ENCODE data around the gene RABL6.
A peak's percentile ranks its signal among the peaks of the same experiment; 100 is the strongest.

RABL6 gene

GRCh38 chr9:136804509-136805206 is 3.1 kb upstream of the RABL6 start:
- DNase-seq (ENCODE audit: low read depth), result no peak
- no peak overlapping the region for H3K4me3 ChIP-seq (ENCODE audit: control insufficient read depth, low read depth, low read length)
- no peak for TF ChIP-seq CTCF (IDR thresholded peaks at IDR 0.05; ENCODE audit: control insufficient read depth, insufficient read depth, low read depth, low read length, missing control alignments)

DNA sequence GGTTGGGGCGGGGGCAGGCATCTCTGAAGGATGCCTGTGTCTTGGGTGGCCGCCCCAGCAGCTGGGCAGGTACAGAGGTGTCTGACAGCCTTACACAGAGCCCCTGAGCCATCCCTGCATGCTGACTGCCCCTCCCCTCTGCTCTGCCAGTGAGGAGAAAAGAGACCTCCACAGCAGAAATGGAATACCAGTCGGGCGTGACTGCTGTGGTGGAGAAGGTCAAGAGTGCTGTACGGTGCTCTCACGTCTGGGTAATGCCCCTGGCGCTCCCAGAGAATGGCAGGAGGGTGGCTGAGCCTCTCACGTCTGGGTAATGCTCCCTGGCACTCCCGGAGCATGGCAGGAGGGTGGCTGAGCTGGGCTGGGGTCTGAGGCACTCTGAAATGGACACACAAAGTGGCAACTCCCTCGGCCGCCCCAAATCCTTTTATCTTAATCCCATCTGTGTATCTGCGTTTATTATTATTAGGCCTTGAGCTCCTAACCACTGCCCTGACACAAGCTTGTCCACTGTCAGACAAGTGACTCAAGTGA is 2.5 kb upstream of the RABL6 start:
- H3K4me3 ChIP-seq (ENCODE audit: control insufficient read depth, low read depth, low read length), result no peak overlapping the region
- no peak for DNase-seq (ENCODE audit: low read depth)
- TF ChIP-seq CTCF (IDR thresholded peaks at IDR 0.05; ENCODE audit: control insufficient read depth, insufficient read depth, low read depth, low read length, missing control alignments), result no peak

GRCh38 chr9:136806067-136806466 is 1.7 kb upstream of the RABL6 start:
- no peak for TF ChIP-seq CTCF (IDR thresholded peaks at IDR 0.05; ENCODE audit: control insufficient read depth, insufficient read depth, low read depth, low read length, missing control alignments)
- DNase-seq (ENCODE audit: low read depth), result no peak
- no peak overlapping the region for H3K4me3 ChIP-seq (ENCODE audit: control insufficient read depth, low read depth, low read length)

GRCh38 chr9:136806631-136807201 is 1.0 kb upstream of the RABL6 start:
- no peak for DNase-seq (ENCODE audit: low read depth)
- peak overlapping the region; percentile 89 for H3K4me3 ChIP-seq (ENCODE audit: control insufficient read depth, low read depth, low read length)
- TF ChIP-seq CTCF (IDR thresholded peaks at IDR 0.05; ENCODE audit: control insufficient read depth, insufficient read depth, low read depth, low read length, missing control alignments), result no peak

DNA sequence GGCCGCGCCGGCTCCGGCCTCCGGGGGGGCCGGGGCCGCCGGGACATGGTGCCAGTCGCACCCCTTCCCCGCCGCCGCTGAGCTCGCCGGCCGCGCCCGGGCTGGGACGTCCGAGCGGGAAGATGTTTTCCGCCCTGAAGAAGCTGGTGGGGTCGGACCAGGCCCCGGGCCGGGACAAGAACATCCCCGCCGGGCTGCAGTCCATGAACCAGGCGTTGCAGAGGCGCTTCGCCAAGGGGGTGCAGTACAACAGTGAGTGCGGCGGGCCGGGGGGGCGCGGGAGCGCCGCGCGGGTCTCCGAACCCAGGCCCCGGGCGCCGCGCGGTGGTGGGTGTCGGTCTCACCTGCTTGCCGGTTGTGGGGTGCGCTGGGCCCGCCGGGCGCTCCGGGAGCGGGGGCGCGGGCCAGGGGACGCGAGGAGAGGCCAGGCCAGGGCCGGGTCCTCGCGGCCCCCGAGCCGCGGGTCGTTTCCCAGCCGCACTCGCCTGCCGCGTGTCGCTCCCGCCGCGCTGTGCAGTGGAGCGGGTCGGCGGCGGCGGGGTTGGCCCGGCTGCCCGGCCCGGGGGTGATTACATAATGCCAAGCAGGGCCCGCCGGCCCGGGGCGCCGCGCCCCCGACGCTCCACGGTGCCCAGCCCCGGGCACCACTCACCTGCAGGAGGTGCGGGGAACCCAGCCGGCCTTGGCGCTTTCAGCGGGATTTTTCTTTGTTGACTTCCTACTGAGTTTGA is 492 bp downstream of the RABL6 start:
- no peak for TF ChIP-seq CTCF (IDR thresholded peaks at IDR 0.05; ENCODE audit: control insufficient read depth, insufficient read depth, low read depth, low read length, missing control alignments)
- no peak for DNase-seq (ENCODE audit: low read depth)
- peak overlapping the region; percentile 89 for H3K4me3 ChIP-seq (ENCODE audit: control insufficient read depth, low read depth, low read length)

DNA sequence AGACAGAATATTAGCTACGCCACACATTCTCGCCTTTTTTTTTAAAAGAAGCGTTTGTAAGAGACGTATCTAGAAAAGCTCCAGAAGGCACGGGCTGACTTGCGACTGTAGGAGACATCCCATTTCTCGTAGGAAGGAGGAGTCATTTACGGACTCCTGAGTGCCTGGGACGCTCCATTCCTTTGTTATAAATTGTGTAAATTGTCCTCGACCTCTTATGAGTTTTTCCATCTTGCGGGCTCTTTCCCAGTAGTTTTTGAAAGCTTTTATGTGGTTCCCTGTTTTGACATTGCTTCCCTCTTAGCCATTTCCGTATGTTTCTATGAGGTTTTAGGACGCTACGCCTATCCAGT is 1.0 kb downstream of the RABL6 start:
- DNase-seq (ENCODE audit: low read depth), result no peak
- TF ChIP-seq CTCF (IDR thresholded peaks at IDR 0.05; ENCODE audit: control insufficient read depth, insufficient read depth, low read depth, low read length, missing control alignments), result no peak

More for the DNA sequence above, 1.0 kb downstream of the RABL6 start:
- peak overlapping the region; percentile 89 for H3K4me3 ChIP-seq (ENCODE audit: control insufficient read depth, low read depth, low read length)

Measured in AG09309 (cell line).